Stromal cell of bone marrow (primary cell): ENCODE results near the gene ZNF202.

ENCODE experiments used
- DNase-seq: peaks from one replicate; pipeline ENCODE4 v3.0.0-alpha.2; 2012; ENCODE audit warnings: low read depth

ZNF202 gene

GRCh38 chr11:123682696-123683410 is 58.6 kb downstream of the ZNF202 start:
- DNase-seq = no peak

GRCh38 chr11:123681030-123681429 is 60.4 kb downstream of the ZNF202 start:
- DNase-seq = no peak

GRCh38 chr11:123678246-123678645 is 63.2 kb downstream of the ZNF202 start:
- DNase-seq = no peak

GRCh38 chr11:123677510-123677909 is 64.0 kb downstream of the ZNF202 start:
- DNase-seq = no peak

- no peak for DNase-seq
These were observed 67.2 kb downstream of the ZNF202 start for GRCh38 chr11:123674297-123674696.
